Neural cell (in vitro differentiated cells): ENCODE results near the gene NFS1. TPM values are rescaled to one million over a fixed set of nuclear protein-coding genes. Genes with fewer than 3 reads are reported as not detected.
"Not testable (repeated sequence)": the region's sequence is repeated elsewhere in the genome, so short reads cannot be mapped to it uniquely, and the experiment has no call there.

Experiments
- H2AFZ ChIP-seq: fragments of 200-600, 300-800 bp; sonication (generic), shearing (Covaris generic); 2 replicates; pipeline ENCODE4 v1.6.0; 2014; ENCODE audit warnings: low read depth, mild to moderate bottlenecking, antibody characterized with exemption, low read length, moderate library complexity
- H3F3A ChIP-seq: fragments of 200-600 bp; shearing (Covaris generic); 2 replicates; pipeline ENCODE4 v1.6.1; 2016; ENCODE audit warnings: mild to moderate bottlenecking, moderate library complexity, mixed read lengths, antibody characterized with exemption, low read length; ENCODE audit not compliant: insufficient read depth, poor library complexity, severe bottlenecking
- H3K27ac ChIP-seq: fragments of 200-600, 300-800 bp; sonication (generic), shearing (Covaris generic); 2 replicates; pipeline ENCODE4 v1.5.1; 2014; ENCODE audit warnings: mild to moderate bottlenecking, low read length, moderate library complexity
- H3K27me3 ChIP-seq: fragments of 300-800, 200-600 bp; sonication (generic), shearing (Covaris generic); 2 replicates; pipeline ENCODE4 v1.6.0; 2014; ENCODE audit warnings: mild to moderate bottlenecking, low read depth, low read length, moderate library complexity; ENCODE audit not compliant: insufficient read depth
- H3K36me3 ChIP-seq: fragments of 300-800, 200-600 bp; sonication (generic), shearing (Covaris generic); 2 replicates; pipeline ENCODE4 v1.5.1; 2014; ENCODE audit warnings: mild to moderate bottlenecking, antibody characterized with exemption, low read length, moderate library complexity; ENCODE audit not compliant: insufficient read depth
- H3K4me2 ChIP-seq: fragments of 300-800, 200-600 bp; sonication (generic), shearing (Covaris generic); 2 replicates; pipeline ENCODE4 v1.6.0; 2014; ENCODE audit warnings: mild to moderate bottlenecking, low read length
- H3K4me3 ChIP-seq: fragments of 300-800, 200-600 bp; sonication (generic), shearing (Covaris generic); 2 replicates; pipeline ENCODE4 v1.5.1; 2014; ENCODE audit warnings: mild to moderate bottlenecking, low read length, moderate library complexity
- H3K79me2 ChIP-seq: fragments of 200-600 bp; shearing (Covaris generic); replicated peaks from 2 replicates; pipeline ENCODE4 v1.6.0; 2014; ENCODE audit warnings: mild to moderate bottlenecking, low read length, moderate library complexity; ENCODE audit not compliant: insufficient read depth
- H3K9ac ChIP-seq: fragments of 300-800, 200-600 bp; sonication (generic), shearing (Covaris generic); 2 replicates; pipeline ENCODE4 v1.6.1; 2016; ENCODE audit warnings: mild to moderate bottlenecking, low read length, mixed read lengths
- H3K9me2 ChIP-seq: fragments of 200-600 bp; shearing (Covaris generic); 2 replicates; pipeline ENCODE4 v1.6.1; 2016; ENCODE audit warnings: mild to moderate bottlenecking, low read length, mixed read lengths; ENCODE audit not compliant: insufficient read depth
- H3K9me3 ChIP-seq: fragments of 200-600, 300-800 bp; sonication (generic), shearing (Covaris generic); 2 replicates; pipeline ENCODE4 v1.6.1; 2016; ENCODE audit warnings: mild to moderate bottlenecking, mixed run types, low read length, moderate library complexity, mixed read lengths
- H4K20me1 ChIP-seq: fragments of 200-600 bp; shearing (Covaris generic); 2 replicates; pipeline ENCODE4 v1.6.1; 2016; ENCODE audit warnings: mild to moderate bottlenecking, mixed run types; ENCODE audit not compliant: insufficient read depth
- MXI1 ChIP-seq: fragments of 450-650 bp; conservative IDR thresholded peaks from 2 replicates; pipeline ENCODE4 v1.6.1; 2014; ENCODE audit warnings: antibody characterized with exemption, mild to moderate bottlenecking; ENCODE audit not compliant: poor library complexity, severe bottlenecking
- POLR2AphosphoS5 ChIP-seq: IDR thresholded peaks from 2 replicates; pipeline ENCODE4 v1.6.1; 2012
- RAD21 ChIP-seq: fragments of 450-650 bp; conservative IDR thresholded peaks from 2 replicates; pipeline ENCODE4 v1.6.1; 2014; ENCODE audit warnings: antibody characterized with exemption, mild to moderate bottlenecking, moderate library complexity
- polyA plus RNA-seq: library from polyadenylated mRNA; depleted of rRNA; stranded (reverse); fragments of >200 nt; gene quantifications from 2 replicates; pipeline ENCODE4 v1.2.3, GENCODE V29; 2014
- TF ChIP-seq, protein P1 (sequence below): IDR thresholded peaks from 2 replicates; pipeline ENCODE4 v1.6.1; 2012; ENCODE audit warnings: borderline replicate concordance
- TF ChIP-seq, protein P2 (sequence below): fragments of 450-650 bp; IDR thresholded peaks from 2 replicates; pipeline ENCODE4 v1.5.1; 2014; ENCODE audit warnings: antibody characterized with exemption, mild to moderate bottlenecking, moderate library complexity; ENCODE audit not compliant: poor library complexity, severe bottlenecking

Gene NFS1
- polyA plus RNA-seq, 1 donor from 2014 or later: 55.2 TPM

DNA sequence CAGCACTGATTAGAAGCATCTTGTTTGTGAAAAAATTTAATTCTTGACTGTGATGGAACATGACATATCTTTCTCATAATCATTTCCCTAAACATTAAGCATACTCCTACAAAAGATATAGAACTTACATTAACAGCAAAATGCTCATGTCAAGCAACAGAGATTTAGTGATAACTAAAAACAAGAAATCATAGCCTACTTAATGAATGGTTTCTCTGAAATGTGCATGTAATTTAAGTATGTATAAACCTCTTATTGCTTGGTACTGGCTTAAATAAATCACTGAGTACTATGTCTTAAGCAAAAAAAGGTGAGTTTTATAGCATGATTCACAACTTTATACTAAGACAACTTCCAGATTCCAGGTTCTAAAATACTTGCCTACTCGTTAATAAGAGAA lies 9.3 kb upstream of the NFS1 start:
- H3K9ac ChIP-seq: no peak overlapping the region
- H3K36me3 ChIP-seq: peaks cover 11% of the 10 kb centered on the region
- H3K9me3 ChIP-seq: no peaks in the 10 kb centered on the region
- H3K27me3 ChIP-seq: no peaks in the 10 kb centered on the region
- no peaks in the 10 kb centered on the region for H3K9me2 ChIP-seq
- H2AFZ ChIP-seq: no peak overlapping the region
- no peak overlapping the region for H3K4me3 ChIP-seq
- TF ChIP-seq, protein P1, sequence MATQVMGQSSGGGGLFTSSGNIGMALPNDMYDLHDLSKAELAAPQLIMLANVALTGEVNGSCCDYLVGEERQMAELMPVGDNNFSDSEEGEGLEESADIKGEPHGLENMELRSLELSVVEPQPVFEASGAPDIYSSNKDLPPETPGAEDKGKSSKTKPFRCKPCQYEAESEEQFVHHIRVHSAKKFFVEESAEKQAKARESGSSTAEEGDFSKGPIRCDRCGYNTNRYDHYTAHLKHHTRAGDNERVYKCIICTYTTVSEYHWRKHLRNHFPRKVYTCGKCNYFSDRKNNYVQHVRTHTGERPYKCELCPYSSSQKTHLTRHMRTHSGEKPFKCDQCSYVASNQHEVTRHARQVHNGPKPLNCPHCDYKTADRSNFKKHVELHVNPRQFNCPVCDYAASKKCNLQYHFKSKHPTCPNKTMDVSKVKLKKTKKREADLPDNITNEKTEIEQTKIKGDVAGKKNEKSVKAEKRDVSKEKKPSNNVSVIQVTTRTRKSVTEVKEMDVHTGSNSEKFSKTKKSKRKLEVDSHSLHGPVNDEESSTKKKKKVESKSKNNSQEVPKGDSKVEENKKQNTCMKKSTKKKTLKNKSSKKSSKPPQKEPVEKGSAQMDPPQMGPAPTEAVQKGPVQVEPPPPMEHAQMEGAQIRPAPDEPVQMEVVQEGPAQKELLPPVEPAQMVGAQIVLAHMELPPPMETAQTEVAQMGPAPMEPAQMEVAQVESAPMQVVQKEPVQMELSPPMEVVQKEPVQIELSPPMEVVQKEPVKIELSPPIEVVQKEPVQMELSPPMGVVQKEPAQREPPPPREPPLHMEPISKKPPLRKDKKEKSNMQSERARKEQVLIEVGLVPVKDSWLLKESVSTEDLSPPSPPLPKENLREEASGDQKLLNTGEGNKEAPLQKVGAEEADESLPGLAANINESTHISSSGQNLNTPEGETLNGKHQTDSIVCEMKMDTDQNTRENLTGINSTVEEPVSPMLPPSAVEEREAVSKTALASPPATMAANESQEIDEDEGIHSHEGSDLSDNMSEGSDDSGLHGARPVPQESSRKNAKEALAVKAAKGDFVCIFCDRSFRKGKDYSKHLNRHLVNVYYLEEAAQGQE: no peak
- TF ChIP-seq, protein P2, sequence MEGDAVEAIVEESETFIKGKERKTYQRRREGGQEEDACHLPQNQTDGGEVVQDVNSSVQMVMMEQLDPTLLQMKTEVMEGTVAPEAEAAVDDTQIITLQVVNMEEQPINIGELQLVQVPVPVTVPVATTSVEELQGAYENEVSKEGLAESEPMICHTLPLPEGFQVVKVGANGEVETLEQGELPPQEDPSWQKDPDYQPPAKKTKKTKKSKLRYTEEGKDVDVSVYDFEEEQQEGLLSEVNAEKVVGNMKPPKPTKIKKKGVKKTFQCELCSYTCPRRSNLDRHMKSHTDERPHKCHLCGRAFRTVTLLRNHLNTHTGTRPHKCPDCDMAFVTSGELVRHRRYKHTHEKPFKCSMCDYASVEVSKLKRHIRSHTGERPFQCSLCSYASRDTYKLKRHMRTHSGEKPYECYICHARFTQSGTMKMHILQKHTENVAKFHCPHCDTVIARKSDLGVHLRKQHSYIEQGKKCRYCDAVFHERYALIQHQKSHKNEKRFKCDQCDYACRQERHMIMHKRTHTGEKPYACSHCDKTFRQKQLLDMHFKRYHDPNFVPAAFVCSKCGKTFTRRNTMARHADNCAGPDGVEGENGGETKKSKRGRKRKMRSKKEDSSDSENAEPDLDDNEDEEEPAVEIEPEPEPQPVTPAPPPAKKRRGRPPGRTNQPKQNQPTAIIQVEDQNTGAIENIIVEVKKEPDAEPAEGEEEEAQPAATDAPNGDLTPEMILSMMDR: no peak
- TF ChIP-seq MXI1 (no peak), POLR2AphosphoS5 (no peak), RAD21 (no peak)
- peaks cover 7% of the 10 kb centered on the region for H3F3A ChIP-seq
- H3K27ac ChIP-seq: no peak overlapping the region
- H3K4me2 ChIP-seq: no peak overlapping the region
- peaks cover 24% of the 10 kb centered on the region for H4K20me1 ChIP-seq
- peaks cover 36% of the 10 kb centered on the region for H3K79me2 ChIP-seq

DNA sequence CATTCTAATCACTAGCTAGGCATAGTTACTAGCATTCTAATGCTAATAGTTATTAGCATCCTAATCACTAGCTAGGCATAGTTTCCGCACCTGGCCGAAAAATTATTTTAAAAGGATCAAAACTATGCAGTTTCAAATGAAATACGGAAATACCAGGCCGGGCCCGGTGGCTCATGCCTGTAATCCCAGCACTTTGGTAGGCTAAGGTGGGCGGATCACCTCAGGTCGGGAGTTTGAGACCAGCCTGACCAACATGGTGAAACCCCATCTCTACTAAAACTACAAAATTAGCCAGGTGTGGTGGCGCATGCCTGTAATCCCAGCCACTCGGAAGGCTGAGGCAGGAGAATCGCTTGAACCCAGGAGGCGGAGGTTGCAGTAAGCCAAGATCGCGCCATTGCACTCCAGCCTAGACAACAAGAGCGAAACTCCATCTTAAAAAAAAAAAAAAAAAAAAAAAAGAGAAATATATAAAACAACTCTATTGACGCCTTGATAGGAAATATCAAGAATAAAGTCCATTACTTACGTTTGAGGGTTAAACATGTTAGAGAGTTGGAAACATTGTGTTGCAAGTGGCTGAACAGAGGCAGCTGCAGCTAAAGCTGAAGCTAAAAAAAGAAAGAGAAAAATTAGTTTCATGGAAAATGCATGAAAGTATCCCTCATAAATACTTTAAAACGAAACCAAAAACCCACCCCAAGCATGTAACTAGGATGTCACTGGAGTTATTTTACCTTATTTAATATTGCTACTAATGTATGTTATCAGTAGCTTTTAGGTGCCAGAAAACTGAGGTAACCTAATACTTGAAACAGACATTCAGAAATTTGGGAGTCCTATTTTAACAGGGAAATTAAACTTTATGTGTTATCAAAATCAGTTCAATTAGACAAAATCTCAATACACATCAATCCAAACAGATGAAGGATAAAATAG lies 7.7 kb upstream of the NFS1 start:
- Histone ChIP-seq H3K79me2 (peaks cover 30% of the 10 kb centered on the region), H4K20me1 (peaks cover 24% of the 10 kb centered on the region), H3K36me3 (peaks cover 11% of the 10 kb centered on the region)
- H3K27ac ChIP-seq, H3F3A ChIP-seq, H3K9me2 ChIP-seq, H3K4me3 ChIP-seq, H3K9me3 ChIP-seq, H3K27me3 ChIP-seq, H2AFZ ChIP-seq, H3K9ac ChIP-seq, H3K4me2 ChIP-seq: not testable (repeated sequence)

DNA sequence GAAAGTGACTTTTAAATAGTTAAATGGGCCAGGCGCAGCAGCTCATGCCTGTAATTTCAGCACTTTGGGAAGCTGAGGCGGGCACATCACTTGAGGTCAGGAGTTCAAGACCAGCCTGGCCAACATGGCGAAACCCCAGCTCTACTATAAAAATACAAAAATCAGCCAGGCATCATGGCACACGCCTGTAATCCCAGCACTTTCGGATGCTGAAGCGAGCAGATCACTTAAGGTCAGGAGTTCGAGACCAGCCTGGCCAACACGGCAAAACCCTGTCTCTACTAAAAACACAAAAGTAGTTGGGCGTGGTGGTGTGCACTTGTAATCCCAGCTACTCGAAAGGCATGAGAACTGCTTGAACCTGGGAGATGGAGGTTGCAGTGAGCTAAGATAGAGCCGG lies 6.7 kb upstream of the NFS1 start:
- not testable (repeated sequence) for H3K4me3 ChIP-seq, H3K9me3 ChIP-seq, H2AFZ ChIP-seq, H3K9me2 ChIP-seq, H3K27me3 ChIP-seq, H3K9ac ChIP-seq, H3K27ac ChIP-seq, H3K4me2 ChIP-seq
- peaks cover 19% of the 10 kb centered on the region for H4K20me1 ChIP-seq
- peaks cover 23% of the 10 kb centered on the region for H3K79me2 ChIP-seq
- peaks cover 14% of the 10 kb centered on the region for H3F3A ChIP-seq
- H3K36me3 ChIP-seq: peaks cover 11% of the 10 kb centered on the region
